WTC11 (cell line): ENCODE results near the gene CLEC4D. TPM values are rescaled to one million over a fixed set of nuclear protein-coding genes. Genes with fewer than 3 reads are reported as not detected.
"Not testable (repeated sequence)": the region's sequence is repeated elsewhere in the genome, so short reads cannot be mapped to it uniquely, and the experiment has no call there.

ENCODE experiments used
- ATAC-seq: fragments of 200-7000 bp; cut with Tn5 transposase; 2 replicates; pipeline ENCODE4 v1.10.0; 2021; ENCODE audit warnings: mild to moderate bottlenecking, moderate library complexity
- CTCF ChIA-PET: fragments of 300-600 bp; sonication (Branson Sonifier 250); formaldehyde crosslinking; loops from one replicate; lab custom pipeline; 2021; ENCODE audit warnings: antibody characterized with exemption; lab: Charles Lee
- POLR2A ChIA-PET: fragments of 350-600 bp; sonication (Branson Sonifier 250); formaldehyde crosslinking; loops from one replicate; lab custom pipeline; 2021; ENCODE audit warnings: antibody characterized with exemption; lab: Charles Lee
- DNase-seq: peaks from one replicate; pipeline ENCODE4 v3.0.0; 2021; ENCODE audit warnings: low spot score
- H3K27ac Mint-ChIP-seq: 2 replicates; pipeline ENCODE4 v1.8.0; 2021; ENCODE audit warnings: mixed read lengths
- H3K27me3 Mint-ChIP-seq: 2 replicates; pipeline ENCODE4 v1.8.0; 2021; ENCODE audit warnings: low read depth, mild to moderate bottlenecking, moderate library complexity, mixed read lengths
- H3K36me3 Mint-ChIP-seq: 2 replicates; pipeline ENCODE4 v1.8.0; 2021; ENCODE audit warnings: mixed read lengths
- H3K4me1 Mint-ChIP-seq: 2 replicates; pipeline ENCODE4 v1.8.0; 2022; ENCODE audit warnings: mixed read lengths
- H3K4me3 Mint-ChIP-seq: 2 replicates; pipeline ENCODE4 v1.8.0; 2021; ENCODE audit warnings: mild to moderate bottlenecking, moderate library complexity, mixed read lengths
- H3K9me3 Mint-ChIP-seq: 2 replicates; pipeline ENCODE4 v1.8.0; 2021; ENCODE audit warnings: mixed read lengths
- AFF4 ChIP-seq: sonication (generic); formaldehyde crosslinking; IDR thresholded peaks from 2 replicates; pipeline ENCODE4 v1.8.1; 2023; ENCODE audit warnings: mild to moderate bottlenecking, missing genetic modification reagents, borderline replicate concordance
- CREB1 ChIP-seq: sonication (generic); formaldehyde crosslinking; IDR thresholded peaks from 2 replicates; pipeline ENCODE4 v1.8.0; 2023; ENCODE audit warnings: mild to moderate bottlenecking, missing genetic modification reagents
- CREM ChIP-seq: sonication (generic); formaldehyde crosslinking; IDR thresholded peaks from 2 replicates; pipeline ENCODE4 v1.8.1; 2022; ENCODE audit warnings: mild to moderate bottlenecking, missing genetic modification reagents, moderate library complexity
- ELF4 ChIP-seq: sonication (generic); formaldehyde crosslinking; IDR thresholded peaks from 2 replicates; pipeline ENCODE4 v1.8.1; 2022; ENCODE audit warnings: low read depth, mild to moderate bottlenecking, moderate library complexity, missing genetic modification reagents
- ETV6 ChIP-seq: sonication (generic); formaldehyde crosslinking; IDR thresholded peaks from 2 replicates; pipeline ENCODE4 v1.8.1; 2022; ENCODE audit warnings: mild to moderate bottlenecking, missing genetic modification reagents
- GTF2I ChIP-seq: fragments of 250-450 bp; sonication (Bioruptor Pico); conservative IDR thresholded peaks from 2 replicates; pipeline ENCODE4 v1.4.0; 2021; ENCODE audit warnings: mild to moderate bottlenecking
- JAZF1 ChIP-seq: fragments of 250-450 bp; sonication (Bioruptor Pico); IDR thresholded peaks from 2 replicates; pipeline ENCODE4 v1.9.0; 2021; ENCODE audit warnings: moderate library complexity, mild to moderate bottlenecking, inconsistent platforms
- MXD4 ChIP-seq: fragments of 250-450 bp; sonication (Bioruptor Pico); IDR thresholded peaks from 2 replicates; pipeline ENCODE4 v1.8.0; 2021; ENCODE audit warnings: mild to moderate bottlenecking, moderate library complexity, borderline replicate concordance
- MYBL2 ChIP-seq: sonication (generic); formaldehyde crosslinking; IDR thresholded peaks from 2 replicates; pipeline ENCODE4 v1.8.1; 2023; ENCODE audit warnings: mild to moderate bottlenecking, moderate library complexity, missing genetic modification reagents
- NR1H2 ChIP-seq: sonication (generic); formaldehyde crosslinking; IDR thresholded peaks from 2 replicates; pipeline ENCODE4 v1.9.0; 2021; ENCODE audit warnings: mild to moderate bottlenecking, moderate library complexity, missing genetic modification reagents
- NR2C2 ChIP-seq: sonication (generic); formaldehyde crosslinking; IDR thresholded peaks from 2 replicates; pipeline ENCODE4 v1.8.0; 2022; ENCODE audit warnings: mild to moderate bottlenecking, missing genetic modification reagents
- PRDM15 ChIP-seq: sonication (generic); formaldehyde crosslinking; IDR thresholded peaks from 2 replicates; pipeline ENCODE4 v1.8.0; 2022; ENCODE audit warnings: missing genetic modification reagents
- RELA ChIP-seq: sonication (generic); formaldehyde crosslinking; IDR thresholded peaks from 2 replicates; pipeline ENCODE4 v1.8.1; 2022; ENCODE audit warnings: missing genetic modification reagents, mild to moderate bottlenecking, borderline replicate concordance
- RORB ChIP-seq: fragments of 250-450 bp; sonication (Bioruptor Pico); IDR thresholded peaks from 2 replicates; pipeline ENCODE4 v1.9.0; 2021; ENCODE audit warnings: mild to moderate bottlenecking
- total RNA-seq: library from RNA; stranded (reverse); gene quantifications from 3 replicates; pipeline ENCODE4 v1.2.3, GENCODE V29; 2021
- TF ChIP-seq, protein P1 (sequence below): sonication (generic); formaldehyde crosslinking; IDR thresholded peaks from 2 replicates; pipeline ENCODE4 v1.8.1; 2022; ENCODE audit warnings: low read depth, missing genetic modification reagents, borderline replicate concordance
- TF ChIP-seq, protein P2 (sequence below): sonication (generic); formaldehyde crosslinking; IDR thresholded peaks from 2 replicates; pipeline ENCODE4 v1.8.0; 2022; ENCODE audit warnings: mild to moderate bottlenecking, missing genetic modification reagents
- TF ChIP-seq, protein P3 (sequence below): sonication (generic); formaldehyde crosslinking; IDR thresholded peaks from 2 replicates; pipeline ENCODE4 v1.8.0; 2023; ENCODE audit warnings: mild to moderate bottlenecking, missing genetic modification reagents
- TF ChIP-seq, protein P4 (sequence below): sonication (generic); formaldehyde crosslinking; IDR thresholded peaks from 2 replicates; pipeline ENCODE4 v1.8.1; 2023; ENCODE audit warnings: mild to moderate bottlenecking, missing genetic modification reagents, moderate library complexity

The CLEC4D gene
- total RNA-seq, 1 experiment from 2014 or later: 0.09 TPM

- CTCF ChIA-PET: interaction anchor here (2.3 kb wide), 1 partner anchor 51 kb away, joined by 8 read pairs; no protein-coding TSS in a partner anchor
- TF ChIP-seq, protein P1, sequence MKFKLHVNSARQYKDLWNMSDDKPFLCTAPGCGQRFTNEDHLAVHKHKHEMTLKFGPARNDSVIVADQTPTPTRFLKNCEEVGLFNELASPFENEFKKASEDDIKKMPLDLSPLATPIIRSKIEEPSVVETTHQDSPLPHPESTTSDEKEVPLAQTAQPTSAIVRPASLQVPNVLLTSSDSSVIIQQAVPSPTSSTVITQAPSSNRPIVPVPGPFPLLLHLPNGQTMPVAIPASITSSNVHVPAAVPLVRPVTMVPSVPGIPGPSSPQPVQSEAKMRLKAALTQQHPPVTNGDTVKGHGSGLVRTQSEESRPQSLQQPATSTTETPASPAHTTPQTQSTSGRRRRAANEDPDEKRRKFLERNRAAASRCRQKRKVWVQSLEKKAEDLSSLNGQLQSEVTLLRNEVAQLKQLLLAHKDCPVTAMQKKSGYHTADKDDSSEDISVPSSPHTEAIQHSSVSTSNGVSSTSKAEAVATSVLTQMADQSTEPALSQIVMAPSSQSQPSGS (CRISPR knock-in tag): no peak
- TF ChIP-seq CREM (no peak), NR2C2 (no peak), PRDM15 (CRISPR knock-in tag) (no peak), JAZF1 (CRISPR knock-in tag) (no peak), RELA (CRISPR knock-in tag) (no peak), MYBL2 (no peak), AFF4 (CRISPR knock-in tag) (no peak), GTF2I (CRISPR knock-in tag) (no peak), CREB1 (CRISPR knock-in tag) (no peak), ETV6 (CRISPR knock-in tag) (no peak), RORB (CRISPR knock-in tag) (no peak), NR1H2 (CRISPR knock-in tag) (no peak), MXD4 (no peak), ELF4 (no peak)
- TF ChIP-seq, protein P2, sequence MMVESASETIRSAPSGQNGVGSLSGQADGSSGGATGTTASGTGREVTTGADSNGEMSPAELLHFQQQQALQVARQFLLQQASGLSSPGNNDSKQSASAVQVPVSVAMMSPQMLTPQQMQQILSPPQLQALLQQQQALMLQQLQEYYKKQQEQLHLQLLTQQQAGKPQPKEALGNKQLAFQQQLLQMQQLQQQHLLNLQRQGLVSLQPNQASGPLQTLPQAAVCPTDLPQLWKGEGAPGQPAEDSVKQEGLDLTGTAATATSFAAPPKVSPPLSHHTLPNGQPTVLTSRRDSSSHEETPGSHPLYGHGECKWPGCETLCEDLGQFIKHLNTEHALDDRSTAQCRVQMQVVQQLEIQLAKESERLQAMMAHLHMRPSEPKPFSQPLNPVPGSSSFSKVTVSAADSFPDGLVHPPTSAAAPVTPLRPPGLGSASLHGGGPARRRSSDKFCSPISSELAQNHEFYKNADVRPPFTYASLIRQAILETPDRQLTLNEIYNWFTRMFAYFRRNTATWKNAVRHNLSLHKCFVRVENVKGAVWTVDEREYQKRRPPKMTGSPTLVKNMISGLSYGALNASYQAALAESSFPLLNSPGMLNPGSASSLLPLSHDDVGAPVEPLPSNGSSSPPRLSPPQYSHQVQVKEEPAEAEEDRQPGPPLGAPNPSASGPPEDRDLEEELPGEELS (CRISPR knock-in tag): no peak
- TF ChIP-seq, protein P3, sequence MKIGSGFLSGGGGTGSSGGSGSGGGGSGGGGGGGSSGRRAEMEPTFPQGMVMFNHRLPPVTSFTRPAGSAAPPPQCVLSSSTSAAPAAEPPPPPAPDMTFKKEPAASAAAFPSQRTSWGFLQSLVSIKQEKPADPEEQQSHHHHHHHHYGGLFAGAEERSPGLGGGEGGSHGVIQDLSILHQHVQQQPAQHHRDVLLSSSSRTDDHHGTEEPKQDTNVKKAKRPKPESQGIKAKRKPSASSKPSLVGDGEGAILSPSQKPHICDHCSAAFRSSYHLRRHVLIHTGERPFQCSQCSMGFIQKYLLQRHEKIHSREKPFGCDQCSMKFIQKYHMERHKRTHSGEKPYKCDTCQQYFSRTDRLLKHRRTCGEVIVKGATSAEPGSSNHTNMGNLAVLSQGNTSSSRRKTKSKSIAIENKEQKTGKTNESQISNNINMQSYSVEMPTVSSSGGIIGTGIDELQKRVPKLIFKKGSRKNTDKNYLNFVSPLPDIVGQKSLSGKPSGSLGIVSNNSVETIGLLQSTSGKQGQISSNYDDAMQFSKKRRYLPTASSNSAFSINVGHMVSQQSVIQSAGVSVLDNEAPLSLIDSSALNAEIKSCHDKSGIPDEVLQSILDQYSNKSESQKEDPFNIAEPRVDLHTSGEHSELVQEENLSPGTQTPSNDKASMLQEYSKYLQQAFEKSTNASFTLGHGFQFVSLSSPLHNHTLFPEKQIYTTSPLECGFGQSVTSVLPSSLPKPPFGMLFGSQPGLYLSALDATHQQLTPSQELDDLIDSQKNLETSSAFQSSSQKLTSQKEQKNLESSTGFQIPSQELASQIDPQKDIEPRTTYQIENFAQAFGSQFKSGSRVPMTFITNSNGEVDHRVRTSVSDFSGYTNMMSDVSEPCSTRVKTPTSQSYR: no peak
- TF ChIP-seq, protein P4, sequence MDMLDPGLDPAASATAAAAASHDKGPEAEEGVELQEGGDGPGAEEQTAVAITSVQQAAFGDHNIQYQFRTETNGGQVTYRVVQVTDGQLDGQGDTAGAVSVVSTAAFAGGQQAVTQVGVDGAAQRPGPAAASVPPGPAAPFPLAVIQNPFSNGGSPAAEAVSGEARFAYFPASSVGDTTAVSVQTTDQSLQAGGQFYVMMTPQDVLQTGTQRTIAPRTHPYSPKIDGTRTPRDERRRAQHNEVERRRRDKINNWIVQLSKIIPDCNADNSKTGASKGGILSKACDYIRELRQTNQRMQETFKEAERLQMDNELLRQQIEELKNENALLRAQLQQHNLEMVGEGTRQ (CRISPR knock-in tag): no peak
- no peak for ATAC-seq
Observed at GRCh38 chr12:8493084-8493483, 20.2 kb upstream of the CLEC4D start.

GRCh38 chr12:8495671-8496070 lies 17.6 kb upstream of the CLEC4D start:
- H3K27ac Mint-ChIP-seq, ATAC-seq, DNase-seq, POLR2A ChIA-PET, H3K9me3 Mint-ChIP-seq, H3K27me3 Mint-ChIP-seq, H3K4me3 Mint-ChIP-seq, H3K36me3 Mint-ChIP-seq: not testable (repeated sequence)
- H3K4me1 Mint-ChIP-seq: peaks cover 20% of the 10 kb centered on the region
- CTCF ChIA-PET: interaction anchor here (0.6 kb wide), 1 partner anchor 180 kb away, joined by 5 read pairs; no protein-coding TSS in a partner anchor

More at GRCh38 chr12:8493084-8493483, 20.2 kb upstream of the CLEC4D start:
- DNase-seq: no peak
- Mint-ChIP-seq H3K4me3 (no peak overlapping the region), H3K27ac (no peak overlapping the region), H3K27me3 (no peaks in the 10 kb centered on the region; the same call in 1 of the 2 replicates), H3K9me3 (peaks cover 13% of the 10 kb centered on the region), H3K4me1 (peaks cover 10% of the 10 kb centered on the region), H3K36me3 (peaks cover 9% of the 10 kb centered on the region)
- POLR2A ChIA-PET: no interaction called here

DNA sequence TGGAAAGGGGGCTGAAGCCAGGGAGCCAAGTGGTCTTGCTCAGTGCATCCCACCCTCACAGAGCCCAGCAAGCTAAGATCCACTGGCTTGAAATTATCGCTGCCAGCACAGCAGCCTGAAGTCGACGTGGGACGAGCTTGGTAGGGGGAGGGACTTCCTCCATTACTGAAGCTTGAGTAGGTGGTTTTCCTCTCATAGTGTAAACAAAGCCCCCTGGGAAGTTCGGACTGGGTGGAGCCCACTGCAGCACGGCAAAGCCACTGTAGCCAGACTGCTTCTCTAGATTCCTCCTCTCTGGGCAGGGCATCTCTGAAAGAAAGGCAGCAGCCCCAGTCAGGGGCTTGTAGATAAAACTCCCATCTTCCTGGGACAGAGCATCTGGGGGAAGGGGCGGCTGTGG lies 17.2 kb upstream of the CLEC4D start:
- CTCF ChIA-PET: interaction anchor here (0.6 to 1.4 kb wide), 3 partner anchors 20 to 180 kb away, joined by 4 to 5 read pairs (median 5); no protein-coding TSS in a partner anchor
- POLR2A ChIA-PET: not testable (repeated sequence)

More for the DNA sequence above, 17.2 kb upstream of the CLEC4D start:
- not testable (repeated sequence) for H3K27ac Mint-ChIP-seq, H3K27me3 Mint-ChIP-seq, DNase-seq, H3K4me3 Mint-ChIP-seq, H3K36me3 Mint-ChIP-seq, H3K9me3 Mint-ChIP-seq
- H3K4me1 Mint-ChIP-seq: peaks cover 20% of the 10 kb centered on the region
- peak; percentile 41; the same call in 1 of the 2 replicates for ATAC-seq
